Activated T-cell treated with anti-CD3 and anti-CD28 coated beads, Interleukin-2, amount 50 U/mL, for 72 hours (primary cell): ENCODE data around the gene VAMP5. TPM values are rescaled to one million over a fixed set of nuclear protein-coding genes. Genes with fewer than 3 reads are reported as not detected.
"Not testable (repeated sequence)": the region's sequence is repeated elsewhere in the genome, so short reads cannot be mapped to it uniquely, and the experiment has no call there.

Experiments used
- ATAC-seq, 2 donors: fragments of 150-1000 bp; cut with Tn5 transposase; replicated peaks in 1 of 2; 2 replicates each; pipeline ENCODE4 v1.10.0; 2021; ENCODE audit warnings: moderate library complexity in 2 of 2, mild to moderate bottlenecking in 1 of 2
- DNase-seq, 2 donors: peaks; one replicate each; pipeline ENCODE4 v3.0.0; 2021 to 2022; ENCODE audit warnings: mixed read lengths in 1 of 2
- H3K27ac Mint-ChIP-seq: one replicate; pipeline ENCODE4 v1.8.0; 2022; ENCODE audit warnings: mild to moderate bottlenecking, moderate library complexity, mixed read lengths
- H3K27me3 Mint-ChIP-seq: one replicate; pipeline ENCODE4 v1.8.0; 2022; ENCODE audit warnings: low read depth, mixed read lengths
- H3K36me3 Mint-ChIP-seq, 2 donors: one replicate each; pipeline ENCODE4 v1.8.0; 2022; ENCODE audit warnings: mixed read lengths in 2 of 2, mild to moderate bottlenecking in 1 of 2; ENCODE audit not compliant: insufficient read depth in 2 of 2
- H3K4me1 Mint-ChIP-seq: one replicate; pipeline ENCODE4 v1.8.0; 2022; ENCODE audit warnings: low read depth, mixed read lengths
- H3K4me3 Mint-ChIP-seq, 2 donors: one replicate each; pipeline ENCODE4 v1.8.0; 2022; ENCODE audit warnings: mild to moderate bottlenecking in 2 of 2, mixed read lengths in 2 of 2, moderate library complexity in 2 of 2
- H3K9me3 Mint-ChIP-seq, 2 donors: one replicate each; pipeline ENCODE4 v1.8.0; 2022; ENCODE audit warnings: mixed read lengths in 2 of 2
- total RNA-seq, 2 donors: library from RNA; stranded (reverse); gene quantifications; one replicate each; pipeline ENCODE4 v1.2.3, GENCODE V29; 2022

Gene VAMP5
- total RNA-seq, 2 donors from 2014 or later, result 73.3 to 78.9 TPM

DNA sequence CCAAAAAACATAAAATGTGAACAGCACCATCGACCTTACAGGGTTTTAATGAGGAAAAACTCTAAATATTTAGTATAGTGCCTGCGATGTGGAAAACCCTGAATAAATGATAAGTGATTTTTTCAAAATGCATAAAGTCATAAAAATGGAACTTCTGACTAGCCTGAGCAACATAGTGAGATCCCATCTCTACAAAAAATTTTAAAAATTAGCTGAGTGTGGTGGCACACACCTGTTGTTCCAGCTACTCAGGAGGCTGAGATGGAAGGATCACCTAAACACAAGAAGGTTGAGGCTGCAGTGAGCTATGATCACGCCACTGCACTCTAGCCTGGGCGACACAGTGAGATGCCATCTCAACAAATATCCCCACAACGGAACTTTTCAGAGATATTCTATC lies 27.1 kb upstream of the VAMP5 start:
- Mint-ChIP-seq H3K36me3 (peaks cover 2 to 10% of the 10 kb centered on the region in 2 donors), H3K9me3 (no peaks in the 10 kb centered on the region), H3K4me1 (peaks cover 36% of the 10 kb centered on the region), H3K27ac (no peak overlapping the region), H3K27me3 (no peaks in the 10 kb centered on the region), H3K4me3 (no peak overlapping the region)
- DNase-seq (no peak), ATAC-seq (no peak)

DNA sequence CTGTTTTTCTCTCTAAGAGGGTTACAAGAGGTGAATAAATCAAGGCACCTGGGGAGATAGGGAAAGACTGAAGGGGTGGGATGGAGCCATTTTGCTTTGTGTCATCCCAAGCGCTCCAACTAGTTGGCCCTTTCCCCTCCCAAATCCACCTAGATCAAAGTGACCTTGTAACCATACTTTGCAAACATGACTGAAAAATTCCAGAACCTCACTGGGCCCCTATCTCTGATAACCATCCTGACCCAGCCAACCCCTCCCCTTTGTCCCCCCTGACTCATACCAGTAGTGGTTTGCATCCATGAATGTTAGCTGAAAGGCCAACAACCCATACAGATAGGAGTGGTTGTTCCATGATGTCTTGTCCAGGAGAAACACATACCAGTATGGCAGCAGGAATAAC lies 26.1 kb upstream of the VAMP5 start:
- Mint-ChIP-seq H3K4me3 (no peak overlapping the region), H3K36me3 (peaks cover 0 to 9% of the 10 kb centered on the region in 2 donors), H3K27ac (peak overlapping the region; percentile 36), H3K27me3 (no peaks in the 10 kb centered on the region), H3K4me1 (peaks cover 42% of the 10 kb centered on the region), H3K9me3 (no peaks in the 10 kb centered on the region)
- no peak for ATAC-seq
- DNase-seq, result no peak

DNA sequence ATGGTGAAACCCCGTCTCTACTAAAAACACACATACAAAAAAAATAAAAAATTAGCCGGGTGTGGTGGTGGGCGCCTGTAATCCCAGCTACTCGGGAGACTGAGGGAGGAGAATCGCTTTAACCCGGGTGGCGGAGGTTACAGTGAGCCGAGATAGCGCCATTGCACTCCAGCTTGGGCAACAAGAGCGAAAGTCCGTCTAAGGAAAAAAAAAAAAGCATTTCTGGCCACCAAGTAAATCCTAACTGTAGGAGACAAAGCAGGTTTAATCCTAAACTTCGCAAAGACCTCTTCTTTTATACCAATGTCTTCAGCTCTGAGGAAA lies 23.9 kb upstream of the VAMP5 start:
- not testable (repeated sequence) for DNase-seq, H3K9me3 Mint-ChIP-seq, ATAC-seq, H3K36me3 Mint-ChIP-seq, H3K27me3 Mint-ChIP-seq
- Mint-ChIP-seq H3K4me1 (peaks cover 51% of the 10 kb centered on the region), H3K4me3 (peak overlapping the region; percentile 90 to 99), H3K27ac (peak overlapping the region; percentile 85)

DNA sequence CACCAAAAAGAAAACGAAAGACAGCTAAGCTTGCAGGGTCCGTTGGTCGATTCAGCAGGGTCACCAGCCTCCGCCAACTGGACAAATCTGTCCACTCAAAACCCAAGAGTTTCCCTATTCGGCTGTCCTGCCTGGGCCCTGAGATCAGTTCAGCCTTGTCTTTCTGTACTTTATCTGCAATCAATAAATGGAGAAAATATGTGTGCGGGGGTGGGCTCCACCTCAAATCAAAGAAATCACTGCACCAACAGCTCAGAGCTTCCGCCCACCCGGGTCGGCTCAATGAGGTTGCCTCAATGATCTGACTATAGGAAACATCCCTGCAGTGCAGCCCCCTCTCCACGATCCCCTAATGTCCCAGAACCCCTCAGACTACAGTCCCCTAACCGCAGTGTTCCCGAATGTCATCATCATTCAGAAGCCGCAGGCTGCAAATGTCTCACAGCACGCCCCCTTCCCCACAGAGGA lies 23.4 kb upstream of the VAMP5 start:
- H3K4me3 Mint-ChIP-seq, result peak overlapping the region; percentile 90 to 99
- peak; percentile 31 to 34 for DNase-seq
- H3K4me1 Mint-ChIP-seq, result peaks cover 51% of the 10 kb centered on the region
- peak in 1 of 2 donors; percentile 37 for ATAC-seq
- peak overlapping the region; percentile 85 for H3K27ac Mint-ChIP-seq
- no peaks in the 10 kb centered on the region for H3K27me3 Mint-ChIP-seq
- H3K9me3 Mint-ChIP-seq, result no peaks in the 10 kb centered on the region
- H3K36me3 Mint-ChIP-seq, result peaks cover 0 to 9% of the 10 kb centered on the region in 2 donors

DNA sequence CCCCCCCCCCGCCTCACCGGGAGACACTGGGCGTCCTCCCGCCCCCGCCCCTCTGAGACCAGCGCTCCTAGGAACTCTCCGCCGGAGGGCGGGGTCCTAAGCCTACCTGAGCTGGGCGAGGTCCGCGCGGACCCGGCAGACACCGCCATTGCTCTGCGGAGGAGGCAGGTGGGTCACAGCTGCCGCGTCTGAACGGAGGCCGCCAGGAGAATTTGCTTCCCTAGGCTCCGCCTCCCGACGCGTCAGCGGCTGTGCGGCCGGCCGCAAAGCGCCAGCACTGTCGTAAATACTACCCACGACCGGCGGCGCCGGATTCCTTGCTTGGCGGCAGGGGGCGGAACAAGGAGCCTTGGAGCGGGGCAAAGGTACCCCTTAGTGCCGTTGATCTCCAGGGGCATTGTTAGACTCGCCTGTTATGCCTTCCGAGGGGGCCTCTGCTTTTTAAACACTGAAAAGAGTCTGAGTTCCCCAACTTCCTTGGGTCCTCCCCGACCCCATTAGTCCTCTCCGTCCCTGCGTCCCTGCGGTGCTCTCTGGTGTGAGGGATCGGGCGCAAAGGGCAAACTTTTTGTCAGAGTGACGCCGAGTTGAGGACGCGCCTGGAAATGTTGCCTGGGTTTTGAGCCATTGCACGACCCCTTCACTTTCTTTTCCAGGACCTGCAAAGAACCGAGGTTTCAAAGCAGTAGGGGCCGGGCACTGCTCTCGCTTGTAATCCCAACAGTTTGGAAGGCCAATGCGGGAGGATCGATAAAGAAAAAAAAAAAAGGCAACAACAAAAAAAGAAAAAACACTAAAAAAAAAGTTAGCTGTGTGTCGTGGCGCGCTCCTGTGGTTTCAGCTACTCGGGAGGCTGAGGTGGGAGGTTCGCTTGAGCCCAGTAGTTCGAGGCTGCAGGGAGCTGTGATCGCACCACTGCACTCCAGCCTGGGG lies 22.7 kb upstream of the VAMP5 start, which contains the start of gene GGCX:
GGCX (minus strand) TSS at position 214 of the 933 bp plus-strand sequence; CDS start at position 149, 65 bp downstream.
- H3K9me3 Mint-ChIP-seq, result no peaks in the 10 kb centered on the region
- peaks cover 0 to 6% of the 10 kb centered on the region in 2 donors for H3K36me3 Mint-ChIP-seq
- H3K4me3 Mint-ChIP-seq, result peak within 1 kb of the TSS; percentile 90 to 99
- ATAC-seq (peak; percentile 96 to 97), DNase-seq (peak; percentile 92 to 93)
- H3K27me3 Mint-ChIP-seq, result no peaks in the 10 kb centered on the region
- H3K27ac Mint-ChIP-seq, result peak within 1 kb of the TSS; percentile 96
- H3K4me1 Mint-ChIP-seq, result peaks cover 51% of the 10 kb centered on the region

DNA sequence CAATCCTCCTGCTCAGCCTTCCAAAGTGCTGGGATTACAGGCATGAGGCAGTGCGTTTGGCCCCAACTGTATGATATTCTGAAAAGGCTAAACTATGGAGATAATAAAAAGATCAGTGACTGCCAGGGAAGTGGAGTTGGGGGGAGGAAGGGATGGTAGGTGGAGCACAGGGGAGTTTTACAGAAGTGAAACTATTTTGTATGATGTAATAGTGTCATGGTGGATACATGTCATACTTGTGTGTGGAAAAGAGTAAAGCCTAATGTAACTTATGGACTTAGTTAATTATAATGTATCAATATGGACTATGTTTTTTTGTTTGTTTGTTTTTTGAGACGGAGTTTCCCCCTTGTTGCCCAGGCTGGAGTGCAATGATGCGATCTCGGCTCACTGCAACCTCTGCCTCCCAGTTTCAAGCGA lies 20.1 kb upstream of the VAMP5 start:
- DNase-seq (no peak), ATAC-seq (no peak)
- no peaks in the 10 kb centered on the region for H3K9me3 Mint-ChIP-seq
- H3K4me3 Mint-ChIP-seq, result peak overlapping the region in 1 of 2 donors; percentile 26
- peaks cover 39% of the 10 kb centered on the region for H3K4me1 Mint-ChIP-seq
- no peaks in the 10 kb centered on the region for H3K36me3 Mint-ChIP-seq
- no peaks in the 10 kb centered on the region for H3K27me3 Mint-ChIP-seq
- no peak overlapping the region for H3K27ac Mint-ChIP-seq

DNA sequence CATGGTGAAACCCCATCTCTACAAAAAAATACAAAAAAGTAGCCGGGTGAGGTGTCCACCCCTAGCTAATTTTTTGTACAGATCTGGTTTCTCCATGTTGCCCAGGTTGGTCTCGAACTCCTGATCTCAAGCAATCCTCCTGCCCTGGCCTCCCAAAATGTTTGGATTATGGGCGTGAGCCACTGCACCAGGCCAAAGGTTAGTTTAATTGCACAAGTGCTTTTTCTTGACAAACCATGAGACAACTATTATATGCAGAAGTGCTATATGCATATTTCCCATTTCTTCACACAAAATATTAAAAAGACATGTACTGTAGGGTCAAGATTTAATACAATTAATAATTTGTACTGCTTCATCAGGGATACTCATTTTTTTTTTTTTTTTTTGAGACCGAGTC lies 18.0 kb upstream of the VAMP5 start:
- Mint-ChIP-seq H3K27me3 (no peaks in the 10 kb centered on the region), H3K27ac (no peak overlapping the region), H3K4me1 (peaks cover 20% of the 10 kb centered on the region), H3K36me3 (no peaks in the 10 kb centered on the region), H3K9me3 (no peaks in the 10 kb centered on the region), H3K4me3 (no peak overlapping the region)
- DNase-seq, result no peak
- ATAC-seq, result no peak

DNA sequence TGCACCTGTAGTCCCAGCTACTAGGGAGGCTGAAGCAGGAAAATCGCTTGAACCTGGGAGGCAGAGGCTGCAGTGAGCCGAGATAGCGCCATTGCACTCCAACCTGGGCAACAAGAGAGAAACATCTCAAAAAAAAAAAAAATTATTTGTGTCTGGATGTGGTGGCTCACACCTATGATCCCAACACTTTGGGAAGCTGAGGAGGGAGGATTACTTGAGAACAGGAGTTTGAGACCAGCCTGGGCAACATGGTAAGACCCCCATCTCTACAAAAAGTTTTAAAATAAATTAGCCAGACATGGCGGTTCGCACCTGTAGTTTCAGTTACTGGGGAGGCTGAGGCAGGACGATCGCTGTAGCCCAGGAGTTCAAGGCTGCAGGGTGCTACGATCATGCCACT lies 8.5 kb upstream of the VAMP5 start:
- H3K27ac Mint-ChIP-seq, result no peak overlapping the region
- DNase-seq (no peak), ATAC-seq (no peak)
- H3K9me3 Mint-ChIP-seq, result no peaks in the 10 kb centered on the region
- no peak overlapping the region for H3K4me3 Mint-ChIP-seq
- peaks cover 30% of the 10 kb centered on the region for H3K4me1 Mint-ChIP-seq
- H3K27me3 Mint-ChIP-seq, result no peaks in the 10 kb centered on the region
- H3K36me3 Mint-ChIP-seq, result peaks cover 5% of the 10 kb centered on the region in 2 donors

DNA sequence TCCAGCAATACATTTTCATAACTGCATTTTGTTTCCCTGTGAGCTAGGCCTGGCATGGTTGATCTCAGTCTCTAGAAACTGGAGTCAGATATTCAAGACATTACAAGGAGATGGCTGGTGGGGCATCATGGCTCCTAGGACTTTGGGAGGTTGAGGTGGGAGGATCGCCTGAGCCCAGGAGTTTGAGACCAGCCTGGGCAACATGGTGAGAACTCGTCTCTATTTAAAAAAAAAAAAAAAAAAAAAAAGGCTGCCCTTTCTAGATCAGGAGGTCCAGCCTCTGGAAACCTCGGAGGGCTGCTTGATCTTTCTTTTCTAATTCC lies 7.2 kb upstream of the VAMP5 start:
- Mint-ChIP-seq H3K4me1 (peaks cover 30% of the 10 kb centered on the region), H3K9me3 (no peaks in the 10 kb centered on the region), H3K4me3 (peak overlapping the region; percentile 95 to 97), H3K27ac (peak overlapping the region; percentile 88), H3K27me3 (no peaks in the 10 kb centered on the region), H3K36me3 (peaks cover 8 to 11% of the 10 kb centered on the region in 2 donors)
- ATAC-seq (no peak), DNase-seq (no peak)

DNA sequence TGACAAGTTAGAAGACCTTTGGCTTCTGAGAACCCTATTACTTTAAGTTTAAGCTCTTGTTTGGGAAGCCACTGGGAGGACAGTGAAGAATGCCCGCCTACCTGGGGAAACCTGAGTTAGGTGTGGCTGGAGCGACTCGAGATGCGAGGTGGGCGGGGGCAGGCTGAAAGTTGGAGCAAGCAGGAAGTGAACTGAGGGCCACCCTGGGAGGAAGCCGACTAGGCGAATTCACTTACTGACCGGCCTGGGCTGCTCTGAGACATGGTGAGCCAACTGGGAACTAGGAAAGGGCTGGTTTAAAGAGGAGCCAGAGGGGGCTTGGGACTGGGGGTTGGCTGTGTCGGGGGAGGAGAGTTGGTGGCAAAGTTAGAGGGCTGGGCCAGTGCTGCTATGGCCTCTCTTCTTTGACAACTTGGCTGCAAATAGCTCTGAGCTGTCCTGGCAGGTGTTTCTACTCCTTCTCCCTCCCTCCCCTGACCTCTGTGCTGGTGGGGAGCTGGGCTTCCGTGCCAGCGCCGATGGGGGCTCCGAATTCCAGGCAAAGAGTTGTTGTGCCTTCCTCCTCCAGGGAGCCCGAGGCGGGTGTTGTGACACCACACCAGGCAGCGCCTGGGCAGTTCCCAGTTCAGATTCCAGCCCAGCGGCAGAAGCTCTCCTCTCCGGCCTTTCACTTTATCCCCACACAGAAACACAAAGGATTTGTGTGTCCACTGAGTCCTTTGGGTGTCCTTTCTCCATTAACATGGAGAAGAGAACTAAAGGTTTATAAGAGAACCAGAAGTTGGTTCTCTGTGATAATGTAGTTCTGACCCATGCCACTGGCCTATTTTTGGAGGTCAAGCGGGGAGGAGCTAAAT lies 6.6 kb upstream of the VAMP5 start, which contains the start of gene VAMP8:
VAMP8 (plus strand) TSS at position 201 of the 857 bp plus-strand sequence; CDS start at position 262, 61 bp downstream.
- Mint-ChIP-seq H3K4me1 (peaks cover 33% of the 10 kb centered on the region), H3K27me3 (no peaks in the 10 kb centered on the region)
- ATAC-seq, result peak; percentile 90 to 94

DNA sequence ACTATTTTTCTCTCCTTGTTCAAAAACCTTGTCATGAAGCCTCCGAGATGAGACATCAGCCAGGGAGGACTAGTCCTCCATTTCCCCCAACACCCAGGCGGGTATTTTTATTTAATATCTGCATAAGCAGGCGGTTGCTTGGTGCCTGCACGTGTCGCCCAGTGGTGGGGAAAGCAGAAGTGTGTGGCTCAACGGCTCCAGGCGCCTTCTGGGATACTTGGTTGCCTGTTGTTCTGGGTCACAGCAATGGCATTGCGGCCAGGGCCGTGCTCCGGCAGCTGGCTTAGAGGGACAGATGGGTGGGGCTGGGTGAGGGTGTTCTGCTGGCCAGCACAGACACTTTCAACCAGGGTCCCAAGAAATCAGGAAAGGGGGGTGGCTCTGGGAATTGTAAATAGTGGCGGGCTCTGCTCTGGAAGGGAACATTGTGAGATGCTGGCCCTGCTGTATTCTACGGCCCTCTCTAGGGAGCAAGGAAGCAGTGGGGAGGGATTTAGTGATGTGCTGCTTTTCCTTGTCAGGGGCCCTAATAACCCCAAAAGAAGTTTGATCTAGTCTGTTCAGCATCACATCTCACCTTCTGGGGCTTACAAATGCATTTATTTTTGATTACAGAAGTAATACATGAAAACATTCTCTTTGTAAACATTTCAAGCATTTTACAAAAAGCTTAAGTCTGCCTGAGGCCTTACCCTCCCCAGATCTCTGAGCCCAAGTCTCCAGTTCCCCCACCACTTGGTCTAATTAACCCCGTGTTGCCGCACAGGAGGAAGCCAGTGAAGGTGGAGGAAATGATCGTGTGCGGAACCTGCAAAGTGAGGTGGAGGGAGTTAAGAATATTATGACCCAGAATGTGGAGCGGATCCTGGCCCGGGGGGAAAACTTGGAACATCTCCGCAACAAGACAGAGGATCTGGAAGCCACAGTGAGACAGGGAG lies 5.7 kb upstream of the VAMP5 start:
- no peak for DNase-seq
- Mint-ChIP-seq H3K9me3 (no peaks in the 10 kb centered on the region), H3K36me3 (peaks cover 8 to 12% of the 10 kb centered on the region in 2 donors), H3K4me3 (peak overlapping the region; percentile 95 to 97), H3K27me3 (no peaks in the 10 kb centered on the region), H3K27ac (peak overlapping the region; percentile 88), H3K4me1 (peaks cover 42% of the 10 kb centered on the region)
- ATAC-seq, result peak; percentile 27 to 38

More for the DNA sequence above, 6.6 kb upstream of the VAMP5 start, which contains the start of gene VAMP8:
- peak within 1 kb of the TSS; percentile 95 to 97 for H3K4me3 Mint-ChIP-seq
- DNase-seq, result peak; percentile 76 to 78
- H3K27ac Mint-ChIP-seq, result peak within 1 kb of the TSS; percentile 88
- H3K9me3 Mint-ChIP-seq, result no peaks in the 10 kb centered on the region
- peaks cover 8 to 12% of the 10 kb centered on the region in 2 donors for H3K36me3 Mint-ChIP-seq

DNA sequence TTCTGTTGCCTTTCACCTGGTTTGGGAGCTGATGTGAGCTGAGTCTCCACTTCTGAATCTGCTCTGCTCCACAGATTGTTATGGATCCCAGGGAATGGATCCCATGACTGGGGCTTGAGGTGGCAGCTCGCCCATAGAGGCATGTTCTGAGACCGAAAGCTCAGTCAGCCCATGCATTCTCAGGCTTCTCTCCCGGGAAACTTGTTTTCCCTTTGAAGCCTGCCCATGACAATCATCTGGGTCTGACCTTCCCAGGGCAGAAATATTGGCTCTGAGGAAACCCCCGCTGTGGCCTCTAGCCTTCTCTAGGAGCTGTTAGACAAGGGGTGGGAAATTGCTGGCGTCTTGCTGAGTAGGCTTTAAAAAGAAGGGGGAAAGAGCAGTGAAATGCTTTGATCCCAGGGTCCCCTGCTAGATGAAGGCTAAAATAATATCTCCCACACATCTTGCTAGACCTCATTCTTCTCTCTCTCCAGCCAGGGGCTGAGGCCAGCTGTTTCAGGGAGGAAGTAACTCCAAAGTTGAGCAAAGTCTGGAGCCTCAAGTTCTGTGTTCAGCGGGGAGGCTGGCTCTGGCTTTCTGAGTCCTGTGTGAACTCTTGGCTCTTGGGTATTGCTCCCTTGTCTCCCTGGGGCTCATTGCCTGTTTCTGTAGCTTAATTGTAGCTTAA lies 4.8 kb upstream of the VAMP5 start:
- no peaks in the 10 kb centered on the region for H3K27me3 Mint-ChIP-seq
- H3K36me3 Mint-ChIP-seq, result peaks cover 8 to 12% of the 10 kb centered on the region in 2 donors

More for the DNA sequence above, 4.8 kb upstream of the VAMP5 start:
- Mint-ChIP-seq H3K4me1 (peaks cover 48% of the 10 kb centered on the region), H3K9me3 (no peaks in the 10 kb centered on the region), H3K4me3 (peak overlapping the region; percentile 95 to 97), H3K27ac (peak overlapping the region; percentile 51)
- DNase-seq, result no peak
- ATAC-seq, result no peak
